GM10266 (cell line): ENCODE results near the gene KLF7.

Source experiments
- DNase-seq: peaks from one replicate; pipeline ENCODE4 v3.0.0; 2012; ENCODE audit errors: extremely low spot score
- TF ChIP-seq, protein P1 (sequence below): IDR thresholded peaks from 2 replicates; pipeline ENCODE4 v1.5.1; 2012; ENCODE audit warnings: mild to moderate bottlenecking, low read depth; ENCODE audit not compliant: control insufficient read depth, insufficient read depth; ENCODE audit errors: missing control alignments

Gene KLF7

DNA sequence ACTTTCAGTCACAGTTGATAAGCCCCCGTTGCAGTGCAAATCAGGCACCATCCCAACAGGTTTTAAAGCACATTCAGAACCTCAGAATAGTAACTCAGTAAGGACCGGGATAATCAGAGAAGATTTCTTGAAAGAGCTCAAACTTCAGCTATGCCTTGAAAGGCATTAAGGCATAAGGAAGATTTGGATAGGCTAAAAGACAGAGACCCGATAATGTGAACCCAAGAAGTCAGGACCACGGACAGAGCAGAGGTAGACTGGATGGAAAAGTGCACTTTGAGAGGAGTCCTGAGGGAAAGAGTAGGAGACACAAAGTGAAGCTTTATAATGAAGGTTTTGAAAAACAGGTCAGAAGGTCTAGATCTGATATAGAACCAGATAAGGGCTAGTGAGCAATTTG lies 36.9 kb upstream of the KLF7 start:
- DNase-seq = no peak
- TF ChIP-seq, protein P1, sequence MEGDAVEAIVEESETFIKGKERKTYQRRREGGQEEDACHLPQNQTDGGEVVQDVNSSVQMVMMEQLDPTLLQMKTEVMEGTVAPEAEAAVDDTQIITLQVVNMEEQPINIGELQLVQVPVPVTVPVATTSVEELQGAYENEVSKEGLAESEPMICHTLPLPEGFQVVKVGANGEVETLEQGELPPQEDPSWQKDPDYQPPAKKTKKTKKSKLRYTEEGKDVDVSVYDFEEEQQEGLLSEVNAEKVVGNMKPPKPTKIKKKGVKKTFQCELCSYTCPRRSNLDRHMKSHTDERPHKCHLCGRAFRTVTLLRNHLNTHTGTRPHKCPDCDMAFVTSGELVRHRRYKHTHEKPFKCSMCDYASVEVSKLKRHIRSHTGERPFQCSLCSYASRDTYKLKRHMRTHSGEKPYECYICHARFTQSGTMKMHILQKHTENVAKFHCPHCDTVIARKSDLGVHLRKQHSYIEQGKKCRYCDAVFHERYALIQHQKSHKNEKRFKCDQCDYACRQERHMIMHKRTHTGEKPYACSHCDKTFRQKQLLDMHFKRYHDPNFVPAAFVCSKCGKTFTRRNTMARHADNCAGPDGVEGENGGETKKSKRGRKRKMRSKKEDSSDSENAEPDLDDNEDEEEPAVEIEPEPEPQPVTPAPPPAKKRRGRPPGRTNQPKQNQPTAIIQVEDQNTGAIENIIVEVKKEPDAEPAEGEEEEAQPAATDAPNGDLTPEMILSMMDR = no peak

DNA sequence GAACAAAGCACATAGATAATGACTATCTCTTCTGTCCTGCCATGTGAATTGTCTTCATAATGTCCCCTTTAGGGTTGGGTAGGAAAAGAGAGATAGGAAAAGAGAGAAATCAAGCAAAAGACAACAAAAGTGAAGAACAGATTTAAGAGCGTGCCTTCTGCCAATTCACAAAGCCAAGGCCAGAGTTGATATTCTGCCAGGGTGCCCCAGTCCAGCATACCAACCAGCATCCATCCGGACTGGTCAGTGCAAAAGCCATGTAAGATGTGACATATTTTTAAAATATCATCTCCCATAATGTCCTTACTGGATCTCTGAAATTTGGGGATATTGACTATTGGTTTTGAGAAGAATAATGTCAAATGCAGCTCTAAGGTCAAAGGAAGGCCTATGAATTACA lies 35.7 kb upstream of the KLF7 start:
- TF ChIP-seq, protein P1 = no peak
- no peak for DNase-seq

DNA sequence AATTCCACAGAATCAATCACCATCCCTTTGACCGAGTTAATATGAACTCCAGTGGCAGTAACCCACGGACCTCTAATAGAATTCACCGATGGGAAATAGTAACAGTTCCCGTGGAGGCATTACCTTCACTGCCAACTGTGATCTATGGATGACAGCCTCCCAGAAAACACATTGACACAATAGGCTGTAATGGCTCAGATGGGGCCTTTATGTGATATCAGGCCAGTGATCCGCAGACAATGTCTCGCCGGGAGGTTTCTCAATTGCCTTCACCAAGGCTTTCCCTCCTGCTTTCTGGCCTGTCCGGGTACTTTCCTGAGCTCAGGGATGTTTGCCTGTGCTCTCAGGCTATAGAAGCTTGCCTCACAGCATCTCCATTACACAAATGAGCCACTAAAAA lies 34.4 kb upstream of the KLF7 start:
- TF ChIP-seq, protein P1 = no peak
- no peak for DNase-seq

DNA sequence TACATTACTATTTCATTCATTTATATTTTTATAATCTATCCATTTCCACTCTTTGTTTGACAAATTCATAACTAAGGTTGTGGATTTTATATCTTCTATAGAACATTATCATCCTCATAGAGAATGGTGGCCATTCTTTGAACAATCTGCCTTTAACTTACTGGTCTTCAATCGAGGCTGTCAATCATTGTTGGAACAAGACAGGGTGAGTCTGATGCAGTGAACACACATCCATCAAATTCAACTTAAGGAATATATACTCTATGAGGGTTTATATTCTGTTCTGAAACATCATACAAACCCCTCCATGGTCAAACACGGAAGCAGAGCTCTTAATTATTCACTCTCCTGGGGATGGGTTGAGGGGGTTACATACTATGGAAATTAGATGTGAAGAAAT lies 28.3 kb upstream of the KLF7 start:
- no peak for DNase-seq
- TF ChIP-seq, protein P1 = no peak

DNA sequence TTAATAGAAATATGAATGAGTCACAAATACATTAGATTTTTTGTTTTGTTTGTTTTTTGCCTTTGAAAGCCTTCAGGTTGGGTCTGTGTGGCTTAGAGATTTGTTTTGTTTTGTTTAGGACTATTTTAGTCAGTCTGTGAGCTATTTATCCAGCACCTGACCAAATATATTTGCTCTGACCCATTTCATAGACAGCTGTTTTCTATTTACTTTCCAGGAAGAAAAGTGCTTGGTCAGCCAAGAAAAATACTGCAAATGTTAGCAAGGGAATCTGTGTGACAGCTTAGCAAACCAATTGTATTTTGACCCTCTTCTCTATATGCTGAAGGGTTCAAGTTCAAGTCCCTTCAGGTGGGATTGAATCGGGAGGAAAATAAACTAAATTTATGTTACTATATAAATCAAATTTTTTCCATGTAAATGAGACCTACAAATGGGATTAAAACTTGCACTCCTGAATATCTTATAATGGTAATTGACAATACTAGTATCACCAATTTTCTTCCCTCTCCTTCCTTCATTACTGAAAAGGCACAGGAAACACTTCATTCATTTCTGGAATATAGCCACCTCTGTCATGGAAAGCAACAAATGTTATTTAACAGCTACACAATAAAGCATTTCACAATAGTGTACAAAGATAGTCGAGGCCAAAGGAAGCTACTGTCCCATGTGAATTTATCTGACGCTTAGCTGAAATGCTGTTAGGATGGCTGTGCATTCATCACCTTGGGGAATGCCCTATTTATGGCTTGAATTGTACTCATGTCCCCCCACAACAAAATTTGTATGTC lies 23.1 kb upstream of the KLF7 start:
- no peak for DNase-seq
- TF ChIP-seq, protein P1 = no peak

DNA sequence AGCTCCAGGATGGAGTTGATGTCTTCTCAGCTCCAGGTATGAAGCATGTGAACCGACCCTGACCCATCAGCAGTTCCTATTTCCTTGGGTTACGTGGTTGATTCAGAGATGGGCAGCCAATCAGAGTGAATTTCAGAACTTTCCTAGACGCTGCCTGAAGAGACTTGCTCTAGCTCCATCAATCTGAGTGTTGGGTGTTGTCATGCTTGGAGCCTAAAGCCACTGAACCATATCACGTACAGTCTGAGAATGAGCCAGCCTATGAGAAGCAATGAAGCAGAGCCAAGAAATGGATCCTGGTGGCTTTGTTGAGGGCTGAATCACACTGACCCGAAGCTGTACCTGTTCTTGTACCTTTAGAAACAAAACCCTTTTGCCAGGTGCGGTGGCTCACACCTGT lies 19.6 kb upstream of the KLF7 start:
- no peak for DNase-seq
- TF ChIP-seq, protein P1 = no peak

DNA sequence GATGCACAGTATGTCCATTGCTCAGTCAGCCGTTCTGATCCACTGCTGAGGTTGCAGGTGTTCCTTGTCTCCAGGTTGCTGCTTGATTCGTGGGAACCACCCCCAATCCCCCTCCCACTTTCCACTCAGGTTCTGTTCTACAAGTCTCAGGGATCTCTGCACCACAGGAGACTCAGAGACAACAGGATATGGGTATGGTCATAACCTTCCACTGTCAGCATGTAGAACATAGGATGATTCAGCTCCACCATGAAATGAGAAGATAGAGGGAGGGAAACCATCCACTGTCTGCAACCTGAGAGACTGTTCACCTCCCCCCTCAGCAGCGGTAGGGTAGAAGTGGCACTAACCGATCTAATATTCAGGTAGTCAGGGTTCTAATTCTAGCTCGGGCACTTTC lies 19.0 kb upstream of the KLF7 start:
- DNase-seq = no peak
- TF ChIP-seq, protein P1 = no peak
